22Rv1 (cell line): ENCODE data around the gene STOML3.

ENCODE experiments used
- CTCF ChIP-seq: fragments of 450-650 bp; IDR thresholded peaks from 2 replicates; pipeline ENCODE4 v1.5.1; 2017; ENCODE audit warnings: mild to moderate bottlenecking
- ZFX ChIP-seq: fragments of 450-650 bp; IDR thresholded peaks from 2 replicates; pipeline ENCODE4 v1.6.1; 2017; ENCODE audit warnings: antibody characterized with exemption, borderline replicate concordance

DNA sequence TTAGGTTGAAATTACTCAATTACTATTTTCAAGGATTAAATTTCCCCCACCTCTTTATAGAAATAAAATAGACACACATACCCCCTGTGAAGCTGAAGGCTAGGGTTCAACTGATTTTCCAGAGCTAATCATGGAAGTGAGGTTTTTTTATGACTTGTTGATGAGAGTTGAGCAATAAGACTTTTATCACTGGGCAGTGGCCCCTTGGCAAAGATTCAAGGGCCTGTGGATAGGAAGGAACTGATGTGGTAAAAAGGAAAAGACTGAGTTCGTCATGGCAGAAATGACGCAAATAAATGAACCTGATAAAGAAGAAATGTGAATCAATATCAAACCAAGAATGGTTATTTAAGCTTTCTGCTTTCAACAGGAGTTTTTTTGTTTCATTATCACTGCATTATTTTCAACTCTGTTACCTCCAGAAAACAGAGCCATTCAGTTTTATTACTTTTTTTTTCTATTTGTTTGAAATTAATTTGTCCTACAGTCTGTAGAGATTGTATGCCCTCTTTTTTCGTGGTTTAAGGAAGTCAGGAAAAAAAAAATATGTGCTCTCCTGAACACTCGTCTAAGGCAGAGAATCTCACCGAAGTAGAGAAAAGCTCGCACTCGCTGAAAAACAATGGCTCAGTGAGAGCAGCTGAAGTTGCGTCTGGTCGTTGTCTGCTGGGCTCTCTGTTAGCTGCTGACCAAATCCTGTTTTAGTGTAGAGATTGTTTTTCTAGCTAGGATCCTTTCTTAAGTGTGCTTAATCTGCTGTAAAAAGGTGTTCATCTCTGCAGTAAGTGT, 38.9 kb downstream of the STOML3 start:
- no peak for TF ChIP-seq CTCF
- TF ChIP-seq ZFX = no peak
